CD4-positive, CD25-positive, alpha-beta regulatory T cell (primary cell): Measurements from ENCODE around the gene GNG7. TPM values are rescaled to one million over a fixed set of nuclear protein-coding genes. Genes with fewer than 3 reads are reported as not detected.

ENCODE experiments used
- ATAC-seq, 2 donors: fragments of 150-1000 bp; cut with Tn5 transposase; one replicate each; pipeline ENCODE4 v1.10.0; 2021; ENCODE audit warnings: low read depth in 2 of 2, moderate number of reproducible peaks in 2 of 2, moderate library complexity in 1 of 2
- DNase-seq, 3 donors: peaks; one replicate each; pipeline versions ENCODE4 v3.0.0 to v3.0.0-alpha.2; 2012 to 2022; ENCODE audit warnings: mixed read lengths in 1 of 3
- H3K27ac ChIP-seq: one replicate; pipeline ENCODE4 v1.7.0; 2013; ENCODE audit warnings: mild to moderate bottlenecking, low read length; ENCODE audit not compliant: insufficient read depth, poor library complexity, severe bottlenecking
- H3K27me3 ChIP-seq: one replicate; pipeline ENCODE4 v1.7.0; 2013; ENCODE audit warnings: low read length; ENCODE audit not compliant: control insufficient read depth, insufficient read depth
- H3K36me3 ChIP-seq: one replicate; pipeline ENCODE4 v1.7.0; 2013; ENCODE audit warnings: mild to moderate bottlenecking, low read length, moderate library complexity; ENCODE audit not compliant: control insufficient read depth, insufficient read depth
- H3K4me1 ChIP-seq: 2 replicates; pipeline ENCODE4 v1.7.0; 2013; ENCODE audit warnings: mild to moderate bottlenecking, low read length; ENCODE audit not compliant: insufficient read depth, control insufficient read depth, poor library complexity, severe bottlenecking
- H3K4me3 ChIP-seq: one replicate; pipeline ENCODE4 v1.7.0; 2013; ENCODE audit warnings: low read depth, mild to moderate bottlenecking, low read length, moderate library complexity
- H3K9me3 ChIP-seq, 2 experiments: 1 replicate in 1 of 2; 2 replicates in 1 of 2; pipeline ENCODE4 v1.7.0; 2013; ENCODE audit warnings: low read length in 2 of 2, mild to moderate bottlenecking in 1 of 2, moderate library complexity in 1 of 2; ENCODE audit not compliant: control insufficient read depth in 2 of 2
- H3K27ac Mint-ChIP-seq, 3 donors: one replicate each; pipeline ENCODE4 v1.8.0; 2020 to 2022; ENCODE audit warnings: mild to moderate bottlenecking in 3 of 3, mixed read lengths in 3 of 3, moderate library complexity in 2 of 3
- H3K27me3 Mint-ChIP-seq: one replicate; pipeline ENCODE4 v1.8.0; 2022; ENCODE audit warnings: mild to moderate bottlenecking, mixed read lengths
- H3K36me3 Mint-ChIP-seq: one replicate; pipeline ENCODE4 v1.8.0; 2020; ENCODE audit warnings: mixed read lengths
- H3K4me1 Mint-ChIP-seq, 4 donors: one replicate each; pipeline ENCODE4 v1.8.0; 2020 to 2022; ENCODE audit warnings: mixed read lengths in 4 of 4, mild to moderate bottlenecking in 1 of 4
- H3K4me3 Mint-ChIP-seq, 4 donors: one replicate each; pipeline ENCODE4 v1.8.0; 2020 to 2022; ENCODE audit warnings: mild to moderate bottlenecking in 4 of 4, mixed read lengths in 4 of 4, moderate library complexity in 3 of 4
- H3K9me3 Mint-ChIP-seq, 7 donors: one replicate each; pipeline ENCODE4 v1.8.0; 2020 to 2022; ENCODE audit warnings: mixed read lengths in 7 of 7, mild to moderate bottlenecking in 3 of 7, moderate library complexity in 2 of 7
- polyA plus RNA-seq, 4 donors: library from polyadenylated mRNA; unstranded; fragments of 300-500 nt; fragmentation: Illumina TruSeq; gene quantifications; one replicate each; pipeline ENCODE4 v1.2.3, GENCODE V29; 2021
- total RNA-seq: library from RNA; stranded (reverse); gene quantifications from one replicate; pipeline ENCODE4 v1.2.3, GENCODE V29; 2022

Gene GNG7
- total and polyA plus RNA-seq, 5 donors from 2014 or later = 0.65 to 1.6 (median 1.2) TPM

GRCh38 chr19:2701361-2702169 lies 929 bp downstream of the GNG7 start:
- no peaks in the 10 kb centered on the region for H3K9me3 Mint-ChIP-seq
- no peaks in the 10 kb centered on the region for H3K36me3 ChIP-seq
- no peak overlapping the region for H3K4me3 ChIP-seq
- peaks cover 18% of the 10 kb centered on the region for H3K4me1 ChIP-seq
- H3K27ac ChIP-seq = no peak overlapping the region
- H3K36me3 Mint-ChIP-seq = no peaks in the 10 kb centered on the region
- peaks cover 0 to 36% (median 9%) of the 10 kb centered on the region in 4 donors for H3K4me1 Mint-ChIP-seq
- no peaks in the 10 kb centered on the region for H3K27me3 ChIP-seq
- ATAC-seq = no peak
- H3K4me3 Mint-ChIP-seq = peak overlapping the region in 3 of 4 donors; percentile 2 to 70 (median 58)
- no peaks in the 10 kb centered on the region for H3K9me3 ChIP-seq
- peak overlapping the region in 2 of 3 donors; percentile 36 to 84 for H3K27ac Mint-ChIP-seq
- no peaks in the 10 kb centered on the region for H3K27me3 Mint-ChIP-seq
- DNase-seq = no peak

GRCh38 chr19:2700660-2701360 lies 1.7 kb downstream of the GNG7 start:
- no peaks in the 10 kb centered on the region for H3K9me3 ChIP-seq
- H3K4me3 ChIP-seq = no peak overlapping the region
- no peak for ATAC-seq
- H3K36me3 ChIP-seq = no peaks in the 10 kb centered on the region
- Mint-ChIP-seq H3K27me3 (no peaks in the 10 kb centered on the region), H3K36me3 (no peaks in the 10 kb centered on the region), H3K4me3 (peak overlapping the region in 2 of 4 donors; percentile 58 to 70), H3K27ac (peak overlapping the region in 1 of 3 donors; percentile 36), H3K4me1 (peaks cover 0 to 36% (median 9%) of the 10 kb centered on the region in 4 donors), H3K9me3 (no peaks in the 10 kb centered on the region)
- H3K4me1 ChIP-seq = peaks cover 18% of the 10 kb centered on the region
- H3K27me3 ChIP-seq = no peaks in the 10 kb centered on the region
- H3K27ac ChIP-seq = no peak overlapping the region
- DNase-seq = no peak

GRCh38 chr19:2699413-2700140 lies 2.9 kb downstream of the GNG7 start:
- Histone ChIP-seq H3K9me3 (no peaks in the 10 kb centered on the region), H3K27me3 (no peaks in the 10 kb centered on the region), H3K36me3 (no peaks in the 10 kb centered on the region), H3K4me3 (no peak overlapping the region), H3K27ac (no peak overlapping the region), H3K4me1 (peaks cover 18% of the 10 kb centered on the region)
- ATAC-seq (no peak), DNase-seq (no peak)
- Mint-ChIP-seq H3K36me3 (no peaks in the 10 kb centered on the region), H3K27me3 (no peaks in the 10 kb centered on the region), H3K9me3 (no peaks in the 10 kb centered on the region), H3K27ac (peak overlapping the region in 1 of 3 donors; percentile 23), H3K4me1 (peaks cover 0 to 36% (median 9%) of the 10 kb centered on the region in 4 donors), H3K4me3 (peak overlapping the region in 1 of 4 donors; percentile 3)

- Mint-ChIP-seq H3K27me3 (no peaks in the 10 kb centered on the region), H3K36me3 (no peaks in the 10 kb centered on the region), H3K4me3 (no peak overlapping the region), H3K4me1 (peaks cover 0 to 9% (median 6%) of the 10 kb centered on the region in 4 donors), H3K9me3 (no peaks in the 10 kb centered on the region), H3K27ac (no peak overlapping the region)
- no peak for DNase-seq
- Histone ChIP-seq H3K27ac (no peak overlapping the region), H3K9me3 (no peaks in the 10 kb centered on the region), H3K27me3 (no peaks in the 10 kb centered on the region), H3K4me1 (peaks cover 5% of the 10 kb centered on the region), H3K4me3 (no peak overlapping the region), H3K36me3 (no peaks in the 10 kb centered on the region)
- ATAC-seq = no peak
These were observed 8.3 kb downstream of the GNG7 start for GRCh38 chr19:2694196-2694595.

- ATAC-seq (no peak), DNase-seq (no peak)
- Mint-ChIP-seq H3K4me3 (no peak overlapping the region), H3K4me1 (peaks cover 0 to 4% (median 2%) of the 10 kb centered on the region in 4 donors), H3K27ac (no peak overlapping the region), H3K9me3 (no peaks in the 10 kb centered on the region), H3K27me3 (no peaks in the 10 kb centered on the region), H3K36me3 (no peaks in the 10 kb centered on the region)
- Histone ChIP-seq H3K9me3 (no peaks in the 10 kb centered on the region), H3K4me3 (no peak overlapping the region), H3K4me1 (peaks cover 2% of the 10 kb centered on the region), H3K27me3 (no peaks in the 10 kb centered on the region), H3K36me3 (no peaks in the 10 kb centered on the region), H3K27ac (no peak overlapping the region)
These were observed 8.9 kb downstream of the GNG7 start for GRCh38 chr19:2693492-2694160.

- no peaks in the 10 kb centered on the region for H3K4me1 Mint-ChIP-seq
- no peaks in the 10 kb centered on the region for H3K27me3 ChIP-seq
- no peak overlapping the region for H3K4me3 Mint-ChIP-seq
- no peak overlapping the region for H3K4me3 ChIP-seq
- H3K9me3 ChIP-seq = no peaks in the 10 kb centered on the region
- no peaks in the 10 kb centered on the region for H3K36me3 Mint-ChIP-seq
- H3K9me3 Mint-ChIP-seq = no peaks in the 10 kb centered on the region
- no peak overlapping the region for H3K27ac ChIP-seq
- H3K36me3 ChIP-seq = no peaks in the 10 kb centered on the region
- H3K27ac Mint-ChIP-seq = no peak overlapping the region
- DNase-seq (no peak), ATAC-seq (no peak)
- H3K27me3 Mint-ChIP-seq = no peaks in the 10 kb centered on the region
- no peaks in the 10 kb centered on the region for H3K4me1 ChIP-seq
These were observed 10.5 kb downstream of the GNG7 start for GRCh38 chr19:2691951-2692350.

GRCh38 chr19:2690856-2691255 lies 11.6 kb downstream of the GNG7 start:
- Mint-ChIP-seq H3K27me3 (no peaks in the 10 kb centered on the region), H3K9me3 (no peaks in the 10 kb centered on the region), H3K4me3 (no peak overlapping the region), H3K36me3 (peaks cover 2% of the 10 kb centered on the region), H3K4me1 (no peaks in the 10 kb centered on the region), H3K27ac (no peak overlapping the region)
- Histone ChIP-seq H3K27me3 (no peaks in the 10 kb centered on the region), H3K4me1 (no peaks in the 10 kb centered on the region), H3K4me3 (no peak overlapping the region), H3K27ac (no peak overlapping the region), H3K36me3 (no peaks in the 10 kb centered on the region), H3K9me3 (no peaks in the 10 kb centered on the region)
- ATAC-seq (no peak), DNase-seq (no peak)
